ENCODE results near the gene UBTF. TPM values are rescaled to one million over a fixed set of nuclear protein-coding genes. Genes with fewer than 3 reads are reported as not detected.

The UBTF gene
- total and polyA plus RNA-seq, 2 of the 4 experiments (the other 2 are of a cell fraction) = 29.7 to 42.1 TPM

GRCh38 chr17:44260296-44260695 is 40.8 kb upstream of the UBTF start:
- no peak overlapping the region for H4K91ac ChIP-seq (ENCODE audit: insufficient read depth, low read depth, low read length)
- no peak for TF ChIP-seq RCOR1 (IDR thresholded peaks at IDR 0.05; ENCODE audit: insufficient replicate concordance, low read length)
- no peak for TF ChIP-seq BHLHE40 (IDR thresholded peaks at IDR 0.05; ENCODE audit: low read depth, low read length)
- no peak for TF ChIP-seq MAFK (IDR thresholded peaks at IDR 0.05; ENCODE audit: low read depth, low read length)
- no peak for TF ChIP-seq SMC3 (IDR thresholded peaks at IDR 0.05; ENCODE audit: low read depth, low read length)
- no peak for TF ChIP-seq ELK1 (IDR thresholded peaks at IDR 0.05; ENCODE audit: borderline replicate concordance, low read depth, low read length)
- no peak for TF ChIP-seq RFX5 (IDR thresholded peaks at IDR 0.05; ENCODE audit: low read depth, low read length)
- TF ChIP-seq CTCF (conservative IDR thresholded peaks at IDR 0.05; ENCODE audit: low read depth, low read length) = no peak
- no peak for TF ChIP-seq MAZ (IDR thresholded peaks at IDR 0.05; ENCODE audit: borderline replicate concordance, low read depth, low read length)
- no peak for TF ChIP-seq CEBPB (IDR thresholded peaks at IDR 0.05; ENCODE audit: low read depth, low read length)
- TF ChIP-seq MXI1 (IDR thresholded peaks at IDR 0.05; ENCODE audit: borderline replicate concordance, low read depth, low read length) = no peak
- no peak for TF ChIP-seq NFE2L2 (IDR thresholded peaks at IDR 0.05; ENCODE audit: low read depth, low read length)
- no peak for TF ChIP-seq USF2 (IDR thresholded peaks at IDR 0.05; ENCODE audit: low read depth, low read length)
- no peak for TF ChIP-seq RAD21 (IDR thresholded peaks at IDR 0.05; ENCODE audit: low read length)
- no peak for TF ChIP-seq POLR2A (IDR thresholded peaks at IDR 0.05; ENCODE audit: low read depth, low read length)
- TF ChIP-seq CHD1 (IDR thresholded peaks at IDR 0.05; ENCODE audit: low read depth, low read length) = no peak
- no peak for TF ChIP-seq FOS (IDR thresholded peaks at IDR 0.05; ENCODE audit: low read depth, low read length)
- no peaks in the 10 kb centered on the region for H3K9me3 ChIP-seq (ENCODE audit: control insufficient read depth, insufficient read depth, low read length)
- H3K23ac ChIP-seq (ENCODE audit: low read depth, low read length) = no peak overlapping the region
- H3K4me2 ChIP-seq (ENCODE audit: low read depth, low read length) = no peak overlapping the region
- no peaks in the 10 kb centered on the region for H3K4me1 ChIP-seq (ENCODE audit: control insufficient read depth, insufficient read depth, low read length)
- ChIA-PET POLR2A (ENCODE audit: unreplicated experiment) (no interaction called here), CTCF (no interaction called here)
- intact Hi-C loops (cut with micrococcal nuclease) (no loop called here), in situ Hi-C loops (cut with MboI; ENCODE audit: low sequenced_read_pairs) (no loop called here), dilution Hi-C loops (cut with HindIII; ENCODE audit: low sequenced_read_pairs, unreplicated experiment) (no loop called here)
- no TSS peak for BruUV-seq (replicated peaks)
- ATAC-seq (ENCODE audit: low read depth) (no peak), DNase-seq (no peak)
- H4K20me1 ChIP-seq (ENCODE audit: insufficient read depth, low read length) = no peaks in the 10 kb centered on the region
- no peak overlapping the region for H3K4me3 ChIP-seq (ENCODE audit: insufficient read depth, low read depth, low read length)
- H3K27me3 ChIP-seq (ENCODE audit: control insufficient read depth, insufficient read depth, low read length) = peaks cover 57% of the 10 kb centered on the region
- H2AFZ ChIP-seq (replicated peaks; ENCODE audit: low read length, poor library complexity) = no peak overlapping the region
- H2BK120ac ChIP-seq (ENCODE audit: low read depth, low read length) = no peak overlapping the region
- no peaks in the 10 kb centered on the region for H3K79me1 ChIP-seq (ENCODE audit: low read depth in 1 of 2, low read length in 2 of 2)
- H3K18ac ChIP-seq (ENCODE audit: low read depth, low read length) = no peak overlapping the region
- H2AK9ac ChIP-seq (replicated peaks; ENCODE audit: low read depth, low read length, poor library complexity) = no peak overlapping the region
- H3K36me3 ChIP-seq (ENCODE audit: control insufficient read depth, insufficient read depth, low read length) = no peaks in the 10 kb centered on the region
- H4K5ac ChIP-seq (ENCODE audit: low read depth, low read length) = no peak overlapping the region
- H3K4ac ChIP-seq (ENCODE audit: low read depth, low read length) = no peak overlapping the region
- no peak overlapping the region for H3K9ac ChIP-seq (ENCODE audit: low read depth, low read length)
- H2BK15ac ChIP-seq (ENCODE audit: low read depth, low read length) = no peak overlapping the region
- no peak overlapping the region for H3K56ac ChIP-seq (ENCODE audit: extremely low read depth, insufficient read depth, low read length)
- H2AK5ac ChIP-seq (ENCODE audit: low read depth, low read length) = no peak overlapping the region
- no peak overlapping the region for H4K8ac ChIP-seq (ENCODE audit: low read depth in 2 of 2, low read length in 2 of 2)
- H3K14ac ChIP-seq (replicated peaks; ENCODE audit: low read depth, low read length) = no peak overlapping the region
- H3K27ac ChIP-seq (ENCODE audit: insufficient read depth, low read length) = no peak overlapping the region
- WGBS, 2 experiments (ENCODE audit: extremely low coverage in 2 of 2, insufficient read length in 1 of 2) = no CpG with 5 or more reads among the region's 6 CpGs
- no peak overlapping the region for H2BK20ac ChIP-seq (ENCODE audit: low read depth, low read length)
- no peaks in the 10 kb centered on the region for H3K9me1 ChIP-seq (ENCODE audit: insufficient read depth, low read length)
- no peak overlapping the region for H2BK5ac ChIP-seq (ENCODE audit: low read depth, low read length, poor library complexity, severe bottlenecking)

Data from IMR-90 (cell line).